ENCODE measurements around the gene DDX54.

DNA sequence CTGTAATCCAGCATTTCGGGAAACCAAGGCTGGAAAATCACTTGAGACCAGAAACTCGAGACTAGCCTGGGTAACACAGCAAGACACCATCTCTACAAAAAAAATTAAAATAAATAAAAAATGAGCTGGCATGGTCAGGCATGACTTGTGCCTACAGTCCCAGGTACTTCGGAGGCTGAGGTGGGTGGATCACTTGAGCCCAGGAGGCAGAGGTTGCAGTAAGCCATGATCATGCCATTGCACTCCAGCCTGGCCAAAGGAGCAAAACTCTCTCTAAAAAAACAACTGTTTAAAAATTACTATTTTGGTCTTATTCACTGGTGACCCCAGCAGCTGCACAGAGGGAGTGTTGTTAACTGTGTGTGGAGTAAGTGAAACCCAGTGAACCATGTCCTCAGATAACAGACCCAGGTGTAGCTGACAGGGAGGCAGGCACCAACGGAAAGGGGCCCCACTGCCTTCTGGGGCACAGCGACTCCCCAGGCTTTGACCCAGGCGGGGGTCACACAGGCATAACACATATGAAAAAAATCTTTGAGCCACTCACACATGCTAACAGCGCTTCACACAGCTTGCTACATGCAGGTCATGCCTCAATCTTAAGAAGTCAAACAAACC lies 12.1 kb downstream of the DDX54 start:
- TF ChIP-seq, protein P1, sequence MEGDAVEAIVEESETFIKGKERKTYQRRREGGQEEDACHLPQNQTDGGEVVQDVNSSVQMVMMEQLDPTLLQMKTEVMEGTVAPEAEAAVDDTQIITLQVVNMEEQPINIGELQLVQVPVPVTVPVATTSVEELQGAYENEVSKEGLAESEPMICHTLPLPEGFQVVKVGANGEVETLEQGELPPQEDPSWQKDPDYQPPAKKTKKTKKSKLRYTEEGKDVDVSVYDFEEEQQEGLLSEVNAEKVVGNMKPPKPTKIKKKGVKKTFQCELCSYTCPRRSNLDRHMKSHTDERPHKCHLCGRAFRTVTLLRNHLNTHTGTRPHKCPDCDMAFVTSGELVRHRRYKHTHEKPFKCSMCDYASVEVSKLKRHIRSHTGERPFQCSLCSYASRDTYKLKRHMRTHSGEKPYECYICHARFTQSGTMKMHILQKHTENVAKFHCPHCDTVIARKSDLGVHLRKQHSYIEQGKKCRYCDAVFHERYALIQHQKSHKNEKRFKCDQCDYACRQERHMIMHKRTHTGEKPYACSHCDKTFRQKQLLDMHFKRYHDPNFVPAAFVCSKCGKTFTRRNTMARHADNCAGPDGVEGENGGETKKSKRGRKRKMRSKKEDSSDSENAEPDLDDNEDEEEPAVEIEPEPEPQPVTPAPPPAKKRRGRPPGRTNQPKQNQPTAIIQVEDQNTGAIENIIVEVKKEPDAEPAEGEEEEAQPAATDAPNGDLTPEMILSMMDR (IDR thresholded peaks at IDR 0.05; ENCODE audit: borderline replicate concordance, extremely low read depth, low read length, poor library complexity, severe bottlenecking), result no peak
- no peak for TF ChIP-seq EZH2 (IDR thresholded peaks at IDR 0.05; ENCODE audit: borderline replicate concordance, low read depth, low read length, severe bottlenecking)

Data from DND-41 (cell line).